GM20000 (cell line): Measurements from ENCODE around the gene FRMD4A.

Source experiments
- DNase-seq: peaks from one replicate; pipeline ENCODE4 v3.0.0; 2012; ENCODE audit warnings: low spot score
- CTCF ChIP-seq: IDR thresholded peaks from 2 replicates; pipeline ENCODE4 v1.5.1; 2012; ENCODE audit warnings: mild to moderate bottlenecking, control low read depth; ENCODE audit errors: extremely low read depth, missing control alignments

FRMD4A gene

GRCh38 chr10:13631594-13631993 lies 699.1 kb downstream of the FRMD4A start:
- no peak for TF ChIP-seq CTCF
- no peak for DNase-seq

- TF ChIP-seq CTCF, result no peak
- no peak for DNase-seq
Measured at GRCh38 chr10:13630231-13630630, 700.5 kb downstream of the FRMD4A start.

- TF ChIP-seq CTCF, result no peak
- no peak for DNase-seq
Measured at GRCh38 chr10:13629116-13629515, 701.6 kb downstream of the FRMD4A start.

GRCh38 chr10:13628661-13629060 lies 702.1 kb downstream of the FRMD4A start:
- no peak for TF ChIP-seq CTCF
- no peak for DNase-seq

GRCh38 chr10:13627459-13628310 lies 703.0 kb downstream of the FRMD4A start:
- no peak for TF ChIP-seq CTCF
- no peak for DNase-seq

GRCh38 chr10:13624630-13625029 lies 706.1 kb downstream of the FRMD4A start:
- TF ChIP-seq CTCF, result no peak
- no peak for DNase-seq

GRCh38 chr10:13621931-13622330 lies 708.8 kb downstream of the FRMD4A start:
- TF ChIP-seq CTCF, result no peak
- no peak for DNase-seq
